Measurements from ENCODE around the gene MYLK2. TPM values are rescaled to one million over a fixed set of nuclear protein-coding genes. Genes with fewer than 3 reads are reported as not detected.
A peak's percentile ranks its signal among the peaks of the same experiment; 100 is the strongest.

MYLK2 gene
- total and polyA plus RNA-seq, 2 experiments from 2014 or later = 0.15 TPM; not detected in 1

DNA sequence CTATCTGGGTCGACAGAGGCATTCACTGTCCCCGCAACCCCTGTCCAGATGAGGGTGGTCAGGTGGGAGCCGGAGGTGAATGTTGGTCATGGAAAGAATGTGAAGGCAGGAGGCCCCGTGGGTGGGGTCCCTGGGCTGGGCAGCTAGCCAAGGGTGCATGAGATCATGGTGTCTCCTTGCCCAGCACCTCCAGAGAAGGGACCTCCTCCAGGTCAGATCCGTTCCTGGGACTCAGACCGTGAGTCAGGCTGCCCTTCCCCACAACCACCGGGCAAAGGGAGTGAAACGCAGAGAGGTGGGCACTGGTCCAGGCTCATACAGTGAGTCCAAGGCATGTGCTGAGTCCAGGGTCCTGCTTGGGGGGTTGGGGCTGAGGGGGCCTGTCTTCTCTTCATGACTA is 22.8 kb downstream of the MYLK2 start:
- Histone ChIP-seq H3K27ac (no peak overlapping the region), H3K4me1 (ENCODE audit: low read depth) (peaks cover 18% of the 10 kb centered on the region), H3K9me3 (ENCODE audit: low read depth) (no peaks in the 10 kb centered on the region), H3K4me3 (no peak overlapping the region), H3K36me3 (no peaks in the 10 kb centered on the region), H3K27me3 (no peaks in the 10 kb centered on the region)
- TF ChIP-seq CTCF (IDR thresholded peaks at IDR 0.05; ENCODE audit: low read depth, low read length) = no peak
- DNase-seq (ENCODE audit: low read depth in 1 of 2, low spot score in 1 of 2) = peak in 1 of 2 donors; percentile 66

GRCh38 chr20:31842471-31843157 is 23.5 kb downstream of the MYLK2 start:
- DNase-seq (ENCODE audit: low read depth in 1 of 2, low spot score in 1 of 2) = peak in 1 of 2 donors; percentile 80
- no peak overlapping the region for H3K27ac ChIP-seq
- peaks cover 18% of the 10 kb centered on the region for H3K4me1 ChIP-seq (ENCODE audit: low read depth)
- no peak overlapping the region for H3K4me3 ChIP-seq
- peak; percentile 3 for TF ChIP-seq CTCF (IDR thresholded peaks at IDR 0.05; ENCODE audit: low read depth, low read length)
- H3K27me3 ChIP-seq = no peaks in the 10 kb centered on the region
- no peaks in the 10 kb centered on the region for H3K9me3 ChIP-seq (ENCODE audit: low read depth)
- H3K36me3 ChIP-seq = no peaks in the 10 kb centered on the region

DNA sequence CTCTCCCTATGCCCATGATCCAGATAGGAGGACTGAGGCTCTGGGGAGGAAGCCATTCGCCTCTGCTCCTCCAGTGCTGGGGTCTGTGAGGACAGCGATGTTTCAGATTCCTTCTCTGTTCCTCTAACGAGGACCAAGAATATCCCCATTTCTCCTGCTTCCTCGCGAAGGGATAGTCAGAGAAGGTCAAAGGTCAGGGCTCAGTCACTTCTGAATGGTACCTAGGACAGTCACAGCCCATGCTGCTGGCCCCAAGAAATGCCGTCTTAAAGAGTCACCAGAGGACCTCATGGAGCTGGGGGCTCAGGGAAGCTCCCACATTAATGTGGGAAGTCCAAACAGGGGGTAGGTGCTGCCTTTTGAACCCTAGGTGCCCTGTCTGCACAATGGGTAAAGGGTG is 24.1 kb downstream of the MYLK2 start:
- Histone ChIP-seq H3K4me1 (ENCODE audit: low read depth) (peaks cover 18% of the 10 kb centered on the region), H3K36me3 (no peaks in the 10 kb centered on the region), H3K9me3 (ENCODE audit: low read depth) (no peaks in the 10 kb centered on the region), H3K27me3 (no peaks in the 10 kb centered on the region), H3K4me3 (no peak overlapping the region), H3K27ac (no peak overlapping the region)
- no peak for TF ChIP-seq CTCF (IDR thresholded peaks at IDR 0.05; ENCODE audit: low read depth, low read length)
- no peak for DNase-seq (ENCODE audit: low read depth in 1 of 2, low spot score in 1 of 2)

DNA sequence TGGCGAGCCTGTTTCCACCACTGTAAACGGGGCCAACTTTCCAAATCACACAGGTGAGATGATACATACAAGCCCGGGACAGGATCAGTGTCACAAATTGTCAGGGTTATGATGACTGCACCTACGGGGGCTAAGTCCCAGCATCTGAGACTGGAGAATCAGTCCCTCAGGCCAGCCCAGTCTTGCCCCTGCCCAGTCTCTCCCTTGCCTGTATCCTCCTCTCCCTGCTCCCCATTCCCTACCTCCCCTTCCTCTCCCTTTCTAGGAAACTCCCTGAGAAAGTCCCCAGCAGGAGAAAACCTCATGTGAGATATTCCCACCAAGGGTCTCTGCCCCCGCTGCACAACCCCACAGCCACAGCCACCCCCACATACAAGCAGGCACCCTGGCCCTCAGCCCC is 24.7 kb downstream of the MYLK2 start:
- Histone ChIP-seq H3K4me1 (ENCODE audit: low read depth) (peaks cover 18% of the 10 kb centered on the region), H3K27me3 (peaks cover 5% of the 10 kb centered on the region), H3K4me3 (no peak overlapping the region), H3K9me3 (ENCODE audit: low read depth) (no peaks in the 10 kb centered on the region), H3K36me3 (no peaks in the 10 kb centered on the region), H3K27ac (no peak overlapping the region)
- no peak for DNase-seq (ENCODE audit: low read depth in 1 of 2, low spot score in 1 of 2)
- TF ChIP-seq CTCF (IDR thresholded peaks at IDR 0.05; ENCODE audit: low read depth, low read length) = no peak

- no peak overlapping the region for H3K27ac ChIP-seq
- DNase-seq (ENCODE audit: low read depth in 1 of 2, low spot score in 1 of 2) = no peak
- H3K36me3 ChIP-seq = no peaks in the 10 kb centered on the region
- H3K9me3 ChIP-seq (ENCODE audit: low read depth) = no peaks in the 10 kb centered on the region
- no peak for TF ChIP-seq CTCF (IDR thresholded peaks at IDR 0.05; ENCODE audit: low read depth, low read length)
- H3K27me3 ChIP-seq = peaks cover 15% of the 10 kb centered on the region
- no peak overlapping the region for H3K4me3 ChIP-seq
- peaks cover 18% of the 10 kb centered on the region for H3K4me1 ChIP-seq (ENCODE audit: low read depth)
Measured at GRCh38 chr20:31844737-31845299, 25.7 kb downstream of the MYLK2 start.

Measured in cardiac muscle cell (in vitro differentiated cells and primary cell).